Naive thymus-derived CD4-positive, alpha-beta T cell (primary cell): ENCODE data around the gene ARVCF. TPM values are rescaled to one million over a fixed set of nuclear protein-coding genes. Genes with fewer than 3 reads are reported as not detected.

Experiments
- ATAC-seq: fragments of 150-1000 bp; cut with Tn5 transposase; 2 replicates; pipeline ENCODE4 v1.10.0; 2021; ENCODE audit warnings: mild to moderate bottlenecking, moderate library complexity
- CTCF ChIA-PET: fragments of 350-600 bp; sonication (Branson Sonifier 250); formaldehyde crosslinking; loops from one replicate; lab custom pipeline; 2021; ENCODE audit warnings: antibody characterized with exemption; lab: Charles Lee
- POLR2A ChIA-PET: fragments of 350-600 bp; sonication (Branson Sonifier 250); formaldehyde crosslinking; loops from one replicate; lab custom pipeline; 2021; ENCODE audit warnings: antibody characterized with exemption, inconsistent platforms; lab: Charles Lee
- DNase-seq, 9 donors: peaks; one replicate each; pipeline versions ENCODE4 v3.0.0 to v3.0.0-alpha.2; 2020 to 2022; ENCODE audit warnings: mixed read lengths in 1 of 9
- H3K27ac ChIP-seq: one replicate; pipeline ENCODE4 v1.7.0; 2013; ENCODE audit warnings: mild to moderate bottlenecking, low read depth, low read length, moderate library complexity
- H3K27me3 ChIP-seq, 2 donors: one replicate each; pipeline ENCODE4 v1.7.0; 2013; ENCODE audit warnings: low read length in 2 of 2, mild to moderate bottlenecking in 2 of 2, moderate library complexity in 2 of 2; ENCODE audit not compliant: control insufficient read depth in 2 of 2, insufficient read depth in 2 of 2
- H3K36me3 ChIP-seq, 3 experiments: 1 replicate in 2 of 3; 2 replicates in 1 of 3; pipeline ENCODE4 v1.7.0; 2013; ENCODE audit warnings: low read length in 3 of 3, mild to moderate bottlenecking in 3 of 3, moderate library complexity in 1 of 3; ENCODE audit not compliant: insufficient read depth in 3 of 3, control insufficient read depth in 2 of 3
- H3K4me1 ChIP-seq, 2 donors: one replicate each; pipeline ENCODE4 v1.7.0; 2013; ENCODE audit warnings: low read length in 2 of 2, mild to moderate bottlenecking in 2 of 2, moderate library complexity in 1 of 2; ENCODE audit not compliant: control insufficient read depth in 2 of 2, insufficient read depth in 2 of 2
- H3K4me3 ChIP-seq: 2 replicates; pipeline ENCODE4 v1.7.0; 2013; ENCODE audit warnings: mild to moderate bottlenecking, low read length
- H3K9me3 ChIP-seq, 3 experiments: 1 replicate in 2 of 3; 2 replicates in 1 of 3; pipeline ENCODE4 v1.7.0; 2013; ENCODE audit warnings: low read length in 3 of 3; ENCODE audit not compliant: control insufficient read depth in 2 of 3
- H3K27ac Mint-ChIP-seq, 9 donors: one replicate each; pipeline ENCODE4 v1.8.0; 2020 to 2022; ENCODE audit warnings: mixed read lengths in 9 of 9, mild to moderate bottlenecking in 8 of 9, moderate library complexity in 5 of 9, inconsistent platforms in 2 of 9
- H3K27me3 Mint-ChIP-seq, 5 donors: one replicate each; pipeline ENCODE4 v1.8.0; 2021 to 2022; ENCODE audit warnings: mixed read lengths in 5 of 5, mild to moderate bottlenecking in 1 of 5
- H3K36me3 Mint-ChIP-seq, 5 donors: one replicate each; pipeline ENCODE4 v1.8.0; 2020 to 2022; ENCODE audit warnings: mixed read lengths in 5 of 5, mild to moderate bottlenecking in 3 of 5, inconsistent platforms in 1 of 5
- H3K4me1 Mint-ChIP-seq, 7 donors: one replicate each; pipeline ENCODE4 v1.8.0; 2020 to 2022; ENCODE audit warnings: mixed read lengths in 7 of 7, mild to moderate bottlenecking in 3 of 7, inconsistent platforms in 1 of 7
- H3K4me3 Mint-ChIP-seq, 10 donors: one replicate each; pipeline ENCODE4 v1.8.0; 2020 to 2022; ENCODE audit warnings: mild to moderate bottlenecking in 10 of 10, mixed read lengths in 10 of 10, moderate library complexity in 6 of 10, inconsistent platforms in 2 of 10
- H3K9me3 Mint-ChIP-seq, 11 donors: one replicate each; pipeline ENCODE4 v1.8.0; 2020 to 2022; ENCODE audit warnings: mixed read lengths in 11 of 11, mild to moderate bottlenecking in 4 of 11, inconsistent platforms in 1 of 11, moderate library complexity in 1 of 11
- intact Hi-C, 2 donors: fragments of 100-400 bp; cut with micrococcal nuclease; formaldehyde crosslinking; loops; one replicate each; pipeline ENCODE4 v1.15.1; 2023
- polyA plus RNA-seq, 2 donors: library from polyadenylated mRNA; unstranded; fragments of 300-500 nt; fragmentation: Illumina TruSeq; gene quantifications; one replicate each; pipeline ENCODE4 v1.2.3, GENCODE V29; 2021
- total RNA-seq, 6 experiments: library from RNA in 5 of 6; stranded (reverse) in 5 of 6; gene quantifications; 1 replicate in 5 of 6; 2 replicates in 1 of 6; pipeline ENCODE4 v1.2.3 and lab custom pipeline; 2021 to 2026

ARVCF gene
- total and polyA plus RNA-seq, 7 experiments from 2014 or later: 0.74 to 9.2 (median 3.0) TPM

GRCh38 chr22:19988965-19989724 lies 27.5 kb downstream of the ARVCF start:
- H3K27ac ChIP-seq: no peak overlapping the region
- ATAC-seq (no peak), DNase-seq (no peak)
- ChIA-PET CTCF (no interaction called here), POLR2A (interaction anchor here (1.7 kb wide), 1 partner anchor 26 kb away, joined by 3 read pairs; no protein-coding TSS in a partner anchor)
- no peaks in the 10 kb centered on the region for H3K36me3 Mint-ChIP-seq
- H3K4me1 ChIP-seq: no peaks in the 10 kb centered on the region
- H3K4me3 ChIP-seq: no peak overlapping the region
- no peaks in the 10 kb centered on the region for H3K9me3 ChIP-seq
- no peaks in the 10 kb centered on the region for H3K27me3 ChIP-seq
- H3K36me3 ChIP-seq: no peaks in the 10 kb centered on the region
- peak overlapping the region in 1 of 10 donors; percentile 22 for H3K4me3 Mint-ChIP-seq
- no peak overlapping the region for H3K27ac Mint-ChIP-seq
- intact Hi-C loops: loop anchor here in 1 of 2 donors (10.0 kb wide), 1 partner anchor 306 kb away; no protein-coding TSS in a partner anchor
- no peaks in the 10 kb centered on the region for H3K9me3 Mint-ChIP-seq
- H3K27me3 Mint-ChIP-seq: peaks cover 0 to 7% (median 0%) of the 10 kb centered on the region in 5 donors
- peaks cover 0 to 4% (median 2%) of the 10 kb centered on the region in 7 donors for H3K4me1 Mint-ChIP-seq

- Mint-ChIP-seq H3K27me3 (peaks cover 0 to 7% (median 0%) of the 10 kb centered on the region in 5 donors), H3K27ac (no peak overlapping the region), H3K4me1 (peaks cover 0 to 3% (median 2%) of the 10 kb centered on the region in 7 donors), H3K36me3 (no peaks in the 10 kb centered on the region), H3K9me3 (no peaks in the 10 kb centered on the region), H3K4me3 (peak overlapping the region; percentile 13 to 83 (median 58))
- no peaks in the 10 kb centered on the region for H3K36me3 ChIP-seq
- intact Hi-C loops: loop anchor here in 1 of 2 donors (10.0 kb wide), 1 partner anchor 306 kb away; no protein-coding TSS in a partner anchor
- no peak overlapping the region for H3K4me3 ChIP-seq
- no peak overlapping the region for H3K27ac ChIP-seq
- H3K4me1 ChIP-seq: no peaks in the 10 kb centered on the region
- ATAC-seq (no peak), DNase-seq (no peak)
- POLR2A ChIA-PET: no interaction called here
- CTCF ChIA-PET: no interaction called here
- no peaks in the 10 kb centered on the region for H3K27me3 ChIP-seq
- no peaks in the 10 kb centered on the region for H3K9me3 ChIP-seq
These were observed 28.3 kb downstream of the ARVCF start for GRCh38 chr22:19988331-19988808.

- DNase-seq: no peak
- POLR2A ChIA-PET: no interaction called here
These were observed 29.0 kb downstream of the ARVCF start for GRCh38 chr22:19987394-19988306.

GRCh38 chr22:19986410-19987341 lies 29.9 kb downstream of the ARVCF start:
- intact Hi-C loops: loop anchor here (1.0 to 10.0 kb wide), 4 partner anchors 30 to 308 kb away; partner anchors contain the start of gene ARVCF (in 2 of the 2)
- Histone ChIP-seq H3K27ac (peak overlapping the region; percentile 51), H3K4me1 (no peaks in the 10 kb centered on the region), H3K36me3 (no peaks in the 10 kb centered on the region), H3K27me3 (no peaks in the 10 kb centered on the region), H3K9me3 (no peaks in the 10 kb centered on the region), H3K4me3 (peak overlapping the region; percentile 46)
- peak; percentile 26 to 83 (median 47) for DNase-seq
- H3K36me3 Mint-ChIP-seq: no peaks in the 10 kb centered on the region
- ChIA-PET CTCF (no interaction called here), POLR2A (interaction anchor here (0.7 kb wide), 1 partner anchor 34 kb away, joined by 3 read pairs; no protein-coding TSS in a partner anchor)
- no peak overlapping the region for H3K27ac Mint-ChIP-seq
- peak; percentile 95 for ATAC-seq
- peaks cover 0 to 3% (median 2%) of the 10 kb centered on the region in 7 donors for H3K4me1 Mint-ChIP-seq
- H3K27me3 Mint-ChIP-seq: peaks cover 0 to 7% (median 0%) of the 10 kb centered on the region in 5 donors
- peak overlapping the region; percentile 47 to 82 (median 68) for H3K4me3 Mint-ChIP-seq
- no peaks in the 10 kb centered on the region for H3K9me3 Mint-ChIP-seq

More at GRCh38 chr22:19987394-19988306, 29.0 kb downstream of the ARVCF start:
- ATAC-seq: no peak
- Histone ChIP-seq H3K27ac (no peak overlapping the region), H3K27me3 (no peaks in the 10 kb centered on the region), H3K4me1 (no peaks in the 10 kb centered on the region), H3K9me3 (no peaks in the 10 kb centered on the region), H3K36me3 (no peaks in the 10 kb centered on the region), H3K4me3 (no peak overlapping the region)
- Mint-ChIP-seq H3K9me3 (no peaks in the 10 kb centered on the region), H3K4me1 (peaks cover 0 to 3% (median 2%) of the 10 kb centered on the region in 7 donors), H3K27ac (no peak overlapping the region), H3K36me3 (no peaks in the 10 kb centered on the region), H3K4me3 (peak overlapping the region; percentile 13 to 83 (median 58)), H3K27me3 (peaks cover 0 to 7% (median 0%) of the 10 kb centered on the region in 5 donors)
- intact Hi-C loops: loop anchor here (1.0 to 10.0 kb wide), 4 partner anchors 29 to 307 kb away; partner anchors contain the start of gene ARVCF (in 2 of the 2)
- CTCF ChIA-PET: no interaction called here

- POLR2A ChIA-PET: no interaction called here
- peaks cover 0 to 7% (median 0%) of the 10 kb centered on the region in 5 donors for H3K27me3 Mint-ChIP-seq
These were observed 30.6 kb downstream of the ARVCF start for GRCh38 chr22:19986011-19986409.

More at GRCh38 chr22:19986011-19986409, 30.6 kb downstream of the ARVCF start:
- no peak overlapping the region for H3K27ac ChIP-seq
- no peaks in the 10 kb centered on the region for H3K27me3 ChIP-seq
- no peak overlapping the region for H3K4me3 ChIP-seq
- no peaks in the 10 kb centered on the region for H3K36me3 Mint-ChIP-seq
- no peak for ATAC-seq
- DNase-seq: no peak
- CTCF ChIA-PET: no interaction called here
- H3K36me3 ChIP-seq: no peaks in the 10 kb centered on the region
- H3K9me3 ChIP-seq: no peaks in the 10 kb centered on the region
- H3K4me1 ChIP-seq: no peaks in the 10 kb centered on the region
- H3K9me3 Mint-ChIP-seq: no peaks in the 10 kb centered on the region
- no peak overlapping the region for H3K27ac Mint-ChIP-seq
- peaks cover 0 to 3% (median 2%) of the 10 kb centered on the region in 7 donors for H3K4me1 Mint-ChIP-seq
- intact Hi-C loops: loop anchor here in 1 of 2 donors (2.0 to 10.0 kb wide), 2 partner anchors 31 to 309 kb away; partner anchors contain the start of gene ARVCF
- H3K4me3 Mint-ChIP-seq: peak overlapping the region; percentile 47 to 82 (median 68)
